HepG2 (cell line): ENCODE data around the gene MND1. TPM values are rescaled to one million over a fixed set of nuclear protein-coding genes. Genes with fewer than 3 reads are reported as not detected.
A peak's percentile ranks its signal among the peaks of the same experiment; 100 is the strongest.

ENCODE experiments used
- ARNTL ChIP-seq: sonication (generic); formaldehyde crosslinking; IDR thresholded peaks from 2 replicates; pipeline ENCODE4 v1.4.0; 2020; ENCODE audit warnings: mild to moderate bottlenecking, missing genetic modification reagents
- ATRX ChIP-seq: sonication (generic); formaldehyde crosslinking; IDR thresholded peaks from 2 replicates; pipeline ENCODE4 v1.4.0; 2020; ENCODE audit warnings: missing genetic modification reagents, borderline replicate concordance
- DR1 ChIP-seq: sonication (generic); formaldehyde crosslinking; IDR thresholded peaks from 2 replicates; pipeline ENCODE4 v1.8.0; 2021; ENCODE audit warnings: mild to moderate bottlenecking, missing genetic modification reagents, inconsistent platforms
- FOXK1 ChIP-seq: sonication (generic); formaldehyde crosslinking; IDR thresholded peaks from 2 replicates; pipeline ENCODE4 v1.4.0; 2020; ENCODE audit warnings: low read depth, missing genetic modification reagents, borderline replicate concordance
- GLI4 ChIP-seq: sonication (generic); formaldehyde crosslinking; IDR thresholded peaks from 2 replicates; pipeline ENCODE4 v1.5.1; 2020; ENCODE audit warnings: missing genetic modification reagents, mild to moderate bottlenecking, moderate library complexity, borderline replicate concordance
- HHEX ChIP-seq: IDR thresholded peaks from 2 replicates; pipeline ENCODE4 v1.6.1; 2016; ENCODE audit warnings: control low read depth
- KLF16 ChIP-seq, 2 experiments: sonication (generic) in 1 of 2; formaldehyde crosslinking in 1 of 2; IDR thresholded peaks; 2 replicates each; pipeline versions ENCODE4 v1.6.1 to v1.8.0; 2016 to 2023; ENCODE audit warnings: missing genetic modification reagents in 2 of 2, missing compliant biosample characterization in 1 of 2
- REL ChIP-seq: sonication (generic); formaldehyde crosslinking; conservative IDR thresholded peaks from 2 replicates; pipeline ENCODE4 v1.8.0; 2022; ENCODE audit warnings: mild to moderate bottlenecking, missing genetic modification reagents, moderate library complexity
- SIN3B ChIP-seq: fragments of 150-350 bp; IDR thresholded peaks from 2 replicates; pipeline ENCODE4 v1.6.1; 2014; ENCODE audit warnings: low read length
- SMYD3 ChIP-seq: sonication (generic); formaldehyde crosslinking; IDR thresholded peaks from 2 replicates; pipeline ENCODE4 v1.8.1; 2023; ENCODE audit warnings: mild to moderate bottlenecking, missing genetic modification reagents
- SP5 ChIP-seq: IDR thresholded peaks from 2 replicates; pipeline ENCODE4 v1.6.1; 2016; ENCODE audit warnings: low read depth, borderline replicate concordance
- TAF15 ChIP-seq: fragments of 200-400 bp; formaldehyde crosslinking; IDR thresholded peaks from one replicate; pipeline ENCODE4 v1.6.1; 2018; ENCODE audit warnings: mild to moderate bottlenecking, low read depth, low read length; ENCODE audit not compliant: poor library complexity, severe bottlenecking
- ZBTB14 ChIP-seq: sonication (generic); formaldehyde crosslinking; IDR thresholded peaks from 2 replicates; pipeline ENCODE4 v1.4.0; 2020; ENCODE audit warnings: missing genetic modification reagents
- ZBTB7A ChIP-seq: sonication (generic); formaldehyde crosslinking; IDR thresholded peaks from 2 replicates; pipeline ENCODE4 v1.8.0; 2022; ENCODE audit warnings: mild to moderate bottlenecking, missing genetic modification reagents
- ZBTB8A ChIP-seq: sonication (generic); formaldehyde crosslinking; IDR thresholded peaks from 2 replicates; pipeline ENCODE4 v1.4.0; 2020; ENCODE audit warnings: mild to moderate bottlenecking, low read depth, missing genetic modification reagents, borderline replicate concordance
- ZNF282 ChIP-seq: fragments of 450-650 bp; IDR thresholded peaks from 2 replicates; pipeline ENCODE4 v1.6.1; 2018; ENCODE audit not compliant: partially characterized antibody
- ZNF382 ChIP-seq: sonication (generic); formaldehyde crosslinking; IDR thresholded peaks from 2 replicates; pipeline ENCODE4 v1.5.0; 2020; ENCODE audit warnings: missing genetic modification reagents, mild to moderate bottlenecking, borderline replicate concordance
- ZNF460 ChIP-seq: sonication (generic); formaldehyde crosslinking; IDR thresholded peaks from 2 replicates; pipeline ENCODE4 v1.5.1; 2020; ENCODE audit warnings: missing genetic modification reagents, mild to moderate bottlenecking, borderline replicate concordance
- ZNF589 ChIP-seq: sonication (generic); formaldehyde crosslinking; conservative IDR thresholded peaks from 2 replicates; pipeline ENCODE4 v1.8.0; 2022; ENCODE audit warnings: mild to moderate bottlenecking, moderate library complexity, missing genetic modification reagents
- ZSCAN21 ChIP-seq: sonication (generic); formaldehyde crosslinking; IDR thresholded peaks from 2 replicates; pipeline ENCODE4 v1.8.0; 2022; ENCODE audit warnings: mild to moderate bottlenecking, missing genetic modification reagents, moderate library complexity, borderline replicate concordance
- polyA plus RNA-seq, 8 experiments: library from polyadenylated mRNA; depleted of rRNA in 3 of 8; stranded (reverse) in 7 of 8; unstranded in 1 of 8; fragments of >200 nt; fragmentation: Illumina TruSeq in 4 of 8; extraction: Trizol in 4 of 8; gene quantifications; 2 replicates each; pipeline versions ENCODE4 v1.2.1 to v1.2.3, GENCODE V29; 2011 to 2016; ENCODE audit warnings: low read depth in 4 of 8, missing spikeins in 1 of 8, mixed read lengths in 1 of 8; ENCODE audit not compliant: insufficient read depth in 1 of 8
- total RNA-seq, 5 experiments: library from RNA; depleted of rRNA; stranded (reverse); fragments of >200 nt; fragmentation: Illumina TruSeq; extraction: Trizol; gene quantifications; 2 replicates each; pipeline ENCODE4 v1.2.3, GENCODE V29; 2016; ENCODE audit warnings: low read depth in 1 of 5
- TF ChIP-seq, protein P1 (sequence below): IDR thresholded peaks from 2 replicates; pipeline ENCODE4 v1.6.1; 2016; ENCODE audit warnings: low read depth
- TF ChIP-seq, protein P2 (sequence below): sonication (generic); formaldehyde crosslinking; IDR thresholded peaks from 2 replicates; pipeline ENCODE4 v1.9.0; 2022; ENCODE audit warnings: missing genetic modification reagents, mild to moderate bottlenecking, borderline replicate concordance
- TF ChIP-seq, protein P3 (sequence below): sonication (generic); formaldehyde crosslinking; IDR thresholded peaks from 2 replicates; pipeline ENCODE4 v1.4.0; 2020; ENCODE audit warnings: missing genetic modification reagents
- TF ChIP-seq, protein P4 (sequence below): IDR thresholded peaks from 2 replicates; pipeline ENCODE4 v1.6.1; 2016; ENCODE audit warnings: low read depth, borderline replicate concordance

The MND1 gene
- total and polyA plus RNA-seq, 2 of the 13 experiments (the other 11 are each of a cell fraction or from before 2014, with no cell fraction given), result 4.8 to 30.7 TPM

DNA sequence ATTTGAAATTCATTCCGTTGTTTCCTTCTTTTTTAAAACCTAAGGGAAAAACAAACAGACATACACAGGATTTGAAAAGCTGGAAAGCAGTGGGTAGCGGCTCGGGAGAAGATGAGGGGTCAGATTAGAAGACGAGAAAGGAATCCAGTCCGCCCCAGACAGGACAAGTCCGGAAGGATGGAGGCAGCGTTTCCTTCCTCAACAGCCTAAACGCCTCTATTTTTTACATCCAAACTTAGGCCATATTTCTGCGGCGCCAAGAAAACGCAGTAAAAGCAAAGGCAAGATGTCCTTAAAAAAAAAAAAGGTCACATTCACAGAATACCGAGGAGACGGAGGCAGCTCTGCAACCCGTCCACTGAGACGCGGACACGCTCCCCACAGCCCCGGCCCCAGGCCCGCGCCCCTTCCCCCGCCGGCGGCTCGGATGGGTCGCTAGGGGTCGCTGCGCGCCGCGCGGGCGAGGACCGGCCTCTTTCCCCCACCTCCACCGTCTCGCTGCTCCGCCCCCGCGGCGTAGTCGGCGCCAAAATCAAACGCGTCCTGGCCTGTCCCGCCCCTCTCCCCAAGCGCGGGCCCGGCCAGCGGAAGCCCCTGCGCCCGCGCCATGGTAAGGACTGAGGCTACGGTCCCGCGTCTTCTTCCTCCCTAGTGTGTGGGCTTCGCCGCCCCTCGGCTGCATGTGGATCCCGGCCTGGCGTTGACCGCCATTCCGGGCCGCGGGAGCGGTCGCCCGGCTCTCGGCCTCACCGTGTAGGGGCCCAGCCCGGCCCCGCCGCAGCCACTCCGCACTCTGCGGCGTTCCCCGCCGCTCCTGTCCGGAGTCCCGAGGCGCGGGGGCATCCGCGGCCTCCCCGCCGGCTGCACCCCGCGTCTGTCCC is at the start of gene MND1 (continued):
- 0 out of 2 replicates have a peak, but pooled peaks have one; percentile 57 for TF ChIP-seq ZBTB14 (CRISPR knock-in tag)
- TF ChIP-seq ARNTL (CRISPR knock-in tag), result peak; percentile 56; the same call in 1 of the 2 replicates
- TF ChIP-seq ZBTB7A (CRISPR knock-in tag), result peak; percentile 91; the same call in 1 of the 2 replicates
- TF ChIP-seq ZSCAN21 (CRISPR knock-in tag), result peak; percentile 97
- TF ChIP-seq, protein P1, sequence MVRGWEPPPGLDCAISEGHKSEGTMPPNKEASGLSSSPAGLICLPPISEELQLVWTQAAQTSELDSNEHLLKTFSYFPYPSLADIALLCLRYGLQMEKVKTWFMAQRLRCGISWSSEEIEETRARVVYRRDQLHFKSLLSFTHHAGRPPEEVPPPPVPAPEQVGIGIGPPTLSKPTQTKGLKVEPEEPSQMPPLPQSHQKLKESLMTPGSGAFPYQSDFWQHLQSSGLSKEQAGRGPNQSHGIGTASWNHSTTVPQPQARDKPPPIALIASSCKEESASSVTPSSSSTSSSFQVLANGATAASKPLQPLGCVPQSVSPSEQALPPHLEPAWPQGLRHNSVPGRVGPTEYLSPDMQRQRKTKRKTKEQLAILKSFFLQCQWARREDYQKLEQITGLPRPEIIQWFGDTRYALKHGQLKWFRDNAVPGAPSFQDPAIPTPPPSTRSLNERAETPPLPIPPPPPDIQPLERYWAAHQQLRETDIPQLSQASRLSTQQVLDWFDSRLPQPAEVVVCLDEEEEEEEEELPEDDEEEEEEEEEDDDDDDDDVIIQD (CRISPR knock-in tag), result peak; percentile 36; the same call in 1 of the 2 replicates
- peak; percentile 62; the same call in 1 of the 2 replicates for TF ChIP-seq REL (CRISPR knock-in tag)
- peak; percentile 61; the same call in 1 of the 2 replicates for TF ChIP-seq FOXK1 (CRISPR knock-in tag)
- TF ChIP-seq, protein P2, sequence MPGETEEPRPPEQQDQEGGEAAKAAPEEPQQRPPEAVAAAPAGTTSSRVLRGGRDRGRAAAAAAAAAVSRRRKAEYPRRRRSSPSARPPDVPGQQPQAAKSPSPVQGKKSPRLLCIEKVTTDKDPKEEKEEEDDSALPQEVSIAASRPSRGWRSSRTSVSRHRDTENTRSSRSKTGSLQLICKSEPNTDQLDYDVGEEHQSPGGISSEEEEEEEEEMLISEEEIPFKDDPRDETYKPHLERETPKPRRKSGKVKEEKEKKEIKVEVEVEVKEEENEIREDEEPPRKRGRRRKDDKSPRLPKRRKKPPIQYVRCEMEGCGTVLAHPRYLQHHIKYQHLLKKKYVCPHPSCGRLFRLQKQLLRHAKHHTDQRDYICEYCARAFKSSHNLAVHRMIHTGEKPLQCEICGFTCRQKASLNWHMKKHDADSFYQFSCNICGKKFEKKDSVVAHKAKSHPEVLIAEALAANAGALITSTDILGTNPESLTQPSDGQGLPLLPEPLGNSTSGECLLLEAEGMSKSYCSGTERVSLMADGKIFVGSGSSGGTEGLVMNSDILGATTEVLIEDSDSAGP (CRISPR knock-in tag), result peak; percentile 88
- TF ChIP-seq, protein P3, sequence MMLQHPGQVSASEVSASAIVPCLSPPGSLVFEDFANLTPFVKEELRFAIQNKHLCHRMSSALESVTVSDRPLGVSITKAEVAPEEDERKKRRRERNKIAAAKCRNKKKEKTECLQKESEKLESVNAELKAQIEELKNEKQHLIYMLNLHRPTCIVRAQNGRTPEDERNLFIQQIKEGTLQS (CRISPR knock-in tag), result 0 out of 2 replicates have a peak, but pooled peaks have one; percentile 31
- TF ChIP-seq ZNF460 (CRISPR knock-in tag), result no peak
- 0 out of 2 replicates have a peak, but pooled peaks have one; percentile 64 for TF ChIP-seq SMYD3 (CRISPR knock-in tag)
- TF ChIP-seq ZNF282, result no peak
- TF ChIP-seq ATRX (CRISPR knock-in tag), result no peak
- peak; percentile 75 for TF ChIP-seq DR1 (CRISPR knock-in tag)
- no peak for TF ChIP-seq ZBTB8A (CRISPR knock-in tag)
- peak in 1 of 2 experiments; percentile 97; a peak in 2 of 4 replicates for TF ChIP-seq KLF16 (CRISPR knock-in tag; IDR thresholded peaks at IDR 0.05)
- TF ChIP-seq HHEX (CRISPR knock-in tag), result no peak
- peak; percentile 93 for TF ChIP-seq SIN3B
- TF ChIP-seq SP5 (CRISPR knock-in tag), result peak; percentile 96
- TF ChIP-seq ZNF382 (CRISPR knock-in tag), result no peak
- TF ChIP-seq, protein P4, sequence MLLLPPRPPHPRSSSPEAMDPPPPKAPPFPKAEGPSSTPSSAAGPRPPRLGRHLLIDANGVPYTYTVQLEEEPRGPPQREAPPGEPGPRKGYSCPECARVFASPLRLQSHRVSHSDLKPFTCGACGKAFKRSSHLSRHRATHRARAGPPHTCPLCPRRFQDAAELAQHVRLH (CRISPR knock-in tag), result 0 out of 2 replicates have a peak, but pooled peaks have one; percentile 31
- peak; percentile 35; the same call in 1 of the 2 replicates for TF ChIP-seq GLI4 (CRISPR knock-in tag)
- TF ChIP-seq ZNF589 (CRISPR knock-in tag), result peak; percentile 82; the same call in 1 of the 2 replicates
- TF ChIP-seq TAF15, result no peak
